H1 (cell line): ENCODE data around the gene METTL5. TPM values are rescaled to one million over a fixed set of nuclear protein-coding genes. Genes with fewer than 3 reads are reported as not detected.

Experiments used
- ASH2L ChIP-seq: fragments of 200-600, 300-600 bp; sonication (generic); IDR thresholded peaks from one replicate; pipeline ENCODE4 v1.7.1; 2017; ENCODE audit warnings: low read length
- BCL11A ChIP-seq, 2 experiments: IDR thresholded peaks; one replicate each; pipeline ENCODE4 v1.6.1; 2011; ENCODE audit warnings: low read depth in 2 of 2, low read length in 2 of 2, mild to moderate bottlenecking in 2 of 2
- JUND ChIP-seq: IDR thresholded peaks from 2 replicates; pipeline ENCODE4 v1.6.1; 2011; ENCODE audit warnings: mild to moderate bottlenecking, improper control_type of control experiment, low read length
- SP4 ChIP-seq: IDR thresholded peaks from 2 replicates; pipeline ENCODE4 v1.6.1; 2012; ENCODE audit warnings: low read length, inconsistent platforms
- TAF1 ChIP-seq: IDR thresholded peaks from 2 replicates; pipeline ENCODE4 v1.6.1; 2011; ENCODE audit warnings: mild to moderate bottlenecking, low read depth, low read length
- polyA plus RNA-seq, 7 experiments: library from polyadenylated mRNA; depleted of rRNA in 3 of 7; stranded (reverse) in 5 of 7; unstranded in 2 of 7; fragments of >200 nt in 5 of 7; fragments of 200-250 nt in 2 of 7; gene quantifications; 1 replicate in 5 of 7; 2 replicates in 1 of 7; 4 replicates in 1 of 7; pipeline versions ENCODE4 v1.2.1 to v1.2.3, GENCODE V29; 2011 to 2013; ENCODE audit warnings: missing spikeins in 2 of 7, mixed read lengths in 2 of 7
- total RNA-seq: library from RNA; stranded (reverse); fragmentation: NEBNext Ultra II Directional; extraction: Animal tissue kit (Norgen Biotek cat#: 25700); gene quantifications from 2 replicates; pipeline ENCODE4 v1.2.1, GENCODE V29; 2021
- TF ChIP-seq, protein P1 (sequence below): IDR thresholded peaks from 2 replicates; pipeline ENCODE4 v1.6.1; 2011; ENCODE audit warnings: low read depth, mild to moderate bottlenecking, low read length; ENCODE audit not compliant: insufficient read depth
- TF ChIP-seq, protein P2 (sequence below): IDR thresholded peaks from 2 replicates; pipeline ENCODE4 v1.6.1; 2012; ENCODE audit warnings: inconsistent platforms

Gene METTL5
- total and polyA plus RNA-seq, 2 of the 8 experiments (the other 6 are each of a cell fraction or from before 2014, with no cell fraction given) = 34.5 to 74.1 TPM

DNA sequence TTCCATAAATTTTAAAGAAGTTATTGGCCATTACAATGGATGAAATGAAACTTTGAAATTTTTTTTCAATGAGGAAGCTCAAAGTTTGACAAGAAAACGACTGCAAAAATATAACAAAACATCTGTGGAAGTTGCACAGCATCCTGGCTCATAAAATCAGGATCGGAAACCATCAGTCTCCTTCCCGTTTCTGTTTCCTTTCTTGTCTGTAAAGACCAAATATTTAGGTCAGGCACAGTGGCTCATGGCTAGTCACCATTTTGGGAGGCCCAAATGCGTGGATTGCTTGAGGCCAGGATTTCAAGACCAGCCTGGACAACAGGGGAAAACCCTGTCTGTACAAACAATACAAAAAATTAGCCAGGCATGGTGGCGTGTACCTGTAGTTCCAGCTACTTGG lies 53.7 kb downstream of the METTL5 start (continued):
- TF ChIP-seq, protein P1, sequence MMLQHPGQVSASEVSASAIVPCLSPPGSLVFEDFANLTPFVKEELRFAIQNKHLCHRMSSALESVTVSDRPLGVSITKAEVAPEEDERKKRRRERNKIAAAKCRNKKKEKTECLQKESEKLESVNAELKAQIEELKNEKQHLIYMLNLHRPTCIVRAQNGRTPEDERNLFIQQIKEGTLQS = no peak
- TF ChIP-seq TAF1 = no peak
- no peak for TF ChIP-seq ASH2L
- no peak for TF ChIP-seq SP4
- TF ChIP-seq, protein P2, sequence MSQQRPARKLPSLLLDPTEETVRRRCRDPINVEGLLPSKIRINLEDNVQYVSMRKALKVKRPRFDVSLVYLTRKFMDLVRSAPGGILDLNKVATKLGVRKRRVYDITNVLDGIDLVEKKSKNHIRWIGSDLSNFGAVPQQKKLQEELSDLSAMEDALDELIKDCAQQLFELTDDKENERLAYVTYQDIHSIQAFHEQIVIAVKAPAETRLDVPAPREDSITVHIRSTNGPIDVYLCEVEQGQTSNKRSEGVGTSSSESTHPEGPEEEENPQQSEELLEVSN = no peak
- no peak for TF ChIP-seq JUND
- TF ChIP-seq BCL11A (IDR thresholded peaks at IDR 0.05; ENCODE audit: low read depth in 2 of 2, low read length in 2 of 2) = no peak
